ENCODE measurements around the gene BCL2L2.

The BCL2L2 gene

DNA sequence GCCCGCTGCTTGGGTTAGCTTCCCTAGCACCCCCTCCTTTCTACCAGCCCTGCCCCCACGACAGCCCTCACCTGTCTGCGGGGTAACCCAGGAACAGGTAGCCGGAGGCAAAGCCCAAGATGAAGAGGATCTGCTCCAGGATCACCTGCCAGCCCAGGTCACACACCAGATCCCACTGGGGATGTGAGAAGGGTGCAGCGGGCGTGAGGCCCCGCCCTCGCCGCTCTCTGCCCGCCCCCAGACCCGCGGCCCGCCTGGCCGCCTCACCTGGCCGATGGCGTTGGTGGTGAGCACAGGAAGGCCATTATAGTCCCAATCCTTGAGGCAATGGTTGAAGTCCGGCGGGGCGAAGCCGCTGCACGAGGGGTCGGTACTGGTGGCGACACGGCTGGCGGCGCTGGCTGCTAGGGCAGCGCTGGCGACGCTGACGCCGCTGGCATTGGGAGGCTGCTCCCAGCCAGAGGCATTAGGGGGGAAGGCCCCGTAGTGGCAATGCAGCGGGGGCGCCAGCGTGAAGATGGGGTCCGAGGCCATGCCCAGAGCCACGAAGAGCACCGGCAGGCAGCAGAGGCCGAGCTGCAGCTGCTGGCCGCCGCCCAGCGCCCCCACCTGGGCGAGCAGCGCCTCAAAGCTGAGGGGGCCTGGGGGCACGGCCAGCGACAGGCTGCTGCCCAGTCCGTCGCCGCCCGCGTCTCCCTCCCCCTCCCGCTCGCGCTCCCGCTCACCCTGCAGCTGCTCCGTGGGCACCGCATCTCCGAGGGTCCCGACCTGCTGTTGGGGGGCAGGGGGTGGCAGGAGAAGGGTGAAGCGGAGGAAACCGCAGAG, 45.3 kb downstream of the BCL2L2 start:
- no peak for DNase-seq (ENCODE audit: low read depth, low spot score)
- H3K27ac ChIP-seq = no peak overlapping the region

DNA sequence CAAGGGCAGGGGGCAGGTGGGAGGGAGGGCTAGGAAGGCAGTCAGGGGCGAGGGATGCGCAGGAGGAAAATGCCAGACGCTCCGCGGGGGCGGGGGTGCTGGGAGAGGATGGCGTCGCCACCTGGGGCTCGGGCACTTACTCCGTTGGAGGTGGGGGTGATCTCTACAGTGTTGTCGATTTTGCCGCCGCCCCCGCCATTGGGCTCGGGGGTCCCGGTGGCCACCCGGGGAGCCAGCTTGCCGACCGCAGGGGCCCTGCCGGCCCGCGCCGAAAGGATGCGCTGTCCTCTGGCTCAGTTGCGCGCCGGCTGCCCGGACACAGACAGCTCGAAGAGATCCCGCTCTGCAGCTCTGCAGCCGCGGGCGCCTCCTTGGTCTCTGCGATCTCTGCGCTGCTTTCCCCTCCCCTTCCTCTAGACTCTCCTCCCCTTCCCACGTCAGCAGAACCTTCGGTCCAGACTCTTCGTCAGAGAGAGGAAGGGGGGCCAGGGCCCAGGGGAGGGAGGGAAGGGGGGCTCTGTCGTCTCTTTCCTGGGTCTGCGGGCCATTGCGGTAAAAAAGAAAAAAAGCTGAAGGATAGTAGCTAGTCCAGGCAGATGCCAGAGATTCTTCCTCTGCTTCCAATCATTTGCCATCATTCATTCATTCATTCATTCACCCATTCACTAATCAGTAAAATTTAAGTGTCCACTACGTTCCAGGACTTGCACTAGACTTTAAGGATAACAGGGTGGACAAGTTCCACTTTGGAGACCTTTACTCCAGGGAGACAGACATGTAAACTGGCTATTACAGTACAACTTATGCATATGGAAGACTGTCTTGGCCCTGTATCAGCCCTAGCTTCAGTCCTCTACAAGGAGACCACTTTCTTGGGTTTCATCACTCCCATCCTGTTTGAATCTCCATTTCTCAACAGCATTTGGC, 46.1 kb downstream of the BCL2L2 start, which contains the start of gene SLC22A17:
Gene SLC22A17 (minus strand): TSS at position 382 of the 927 bp plus-strand sequence.
- no peak within 1 kb of the TSS for H3K27ac ChIP-seq
- DNase-seq (ENCODE audit: low read depth, low spot score) = peak; percentile 31

DNA sequence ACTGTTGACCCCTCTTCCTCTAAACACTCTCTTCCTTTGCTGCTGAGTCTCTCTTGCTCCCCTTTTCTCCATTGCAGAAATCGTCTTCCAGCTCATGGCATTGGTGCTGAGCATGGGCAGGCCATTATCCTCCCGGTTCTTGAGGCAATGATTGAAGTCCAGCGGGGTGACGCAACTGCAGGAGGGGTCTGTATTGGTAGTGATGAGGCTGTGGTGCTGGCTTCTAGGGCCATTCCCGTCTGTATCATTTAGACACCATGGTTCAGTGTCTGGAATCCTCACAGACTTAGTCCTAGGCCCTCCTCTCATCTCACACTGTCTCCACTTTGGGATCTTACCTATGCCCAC, 46.8 kb downstream of the BCL2L2 start:
- no peak for DNase-seq (ENCODE audit: low read depth, low spot score)
- no peak overlapping the region for H3K27ac ChIP-seq

DNA sequence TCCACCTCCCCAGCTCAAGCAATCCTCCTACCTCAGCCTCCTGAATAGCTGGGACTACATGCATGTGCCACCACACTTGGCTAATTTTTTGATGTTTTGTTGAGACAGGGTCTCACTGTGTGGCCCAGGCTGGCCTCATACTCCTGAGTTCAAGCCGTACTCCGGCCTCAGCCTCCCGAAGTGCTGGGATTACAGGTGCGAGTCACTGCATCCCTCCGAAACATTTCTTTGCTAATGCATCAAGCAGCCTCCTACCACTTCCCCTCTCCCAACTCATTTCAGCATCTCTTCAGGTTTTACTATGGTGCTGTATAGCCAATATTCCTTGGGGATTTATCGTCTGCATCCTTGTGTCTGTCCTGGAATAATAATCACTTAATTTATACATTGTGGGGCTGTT, 48.4 kb downstream of the BCL2L2 start:
- H3K27ac ChIP-seq = no peak overlapping the region
- DNase-seq (ENCODE audit: low read depth, low spot score) = no peak

DNA sequence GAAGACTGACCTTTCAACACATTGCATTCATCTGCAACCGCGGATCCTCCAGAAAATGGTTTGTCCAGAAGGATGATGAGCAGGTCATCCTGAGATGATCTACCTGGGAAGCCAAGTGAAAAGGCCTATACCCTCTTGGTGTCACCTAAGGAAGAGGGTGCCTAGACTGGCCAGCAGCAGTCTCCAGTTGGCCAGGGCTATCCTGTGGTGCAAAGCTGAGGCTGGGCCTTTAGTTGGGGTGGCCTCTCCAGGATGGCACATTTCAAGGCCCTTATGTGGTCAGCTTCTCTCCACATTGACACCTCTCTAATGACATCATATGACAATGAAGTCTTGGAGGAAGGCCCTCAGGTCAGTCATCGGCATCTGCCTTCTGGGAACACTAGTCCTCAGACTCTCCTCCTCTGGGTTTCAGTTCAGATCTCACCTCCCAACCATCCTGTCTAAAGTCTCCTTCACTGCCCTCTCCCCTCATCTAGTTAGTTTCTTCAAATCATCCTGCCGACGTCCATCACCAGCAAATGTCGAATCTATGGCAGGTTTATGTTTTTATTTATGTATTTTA, 49.3 kb downstream of the BCL2L2 start:
- DNase-seq (ENCODE audit: low read depth, low spot score) = no peak
- no peak overlapping the region for H3K27ac ChIP-seq

DNA sequence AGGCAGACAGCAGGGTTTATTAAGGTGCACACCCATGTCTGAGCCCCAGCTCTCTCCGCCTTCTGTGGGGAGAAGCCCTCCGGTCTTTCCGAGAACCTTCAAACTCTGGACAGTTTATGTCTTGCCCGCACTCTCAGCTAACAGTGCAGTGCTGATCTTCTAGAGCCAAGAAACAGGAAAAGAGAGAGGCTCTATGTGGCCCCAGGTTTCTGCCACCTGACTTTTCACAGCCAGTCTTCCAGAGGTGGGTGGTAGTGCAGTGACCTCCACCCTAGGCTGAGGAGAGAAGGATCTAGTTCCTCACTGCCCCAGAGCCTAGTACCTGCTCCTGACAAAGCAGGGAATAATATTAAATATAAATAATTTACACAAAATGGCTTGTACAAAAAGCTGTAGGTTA, 50.0 kb downstream of the BCL2L2 start:
- H3K27ac ChIP-seq = no peak overlapping the region
- no peak for DNase-seq (ENCODE audit: low read depth, low spot score)

DNA sequence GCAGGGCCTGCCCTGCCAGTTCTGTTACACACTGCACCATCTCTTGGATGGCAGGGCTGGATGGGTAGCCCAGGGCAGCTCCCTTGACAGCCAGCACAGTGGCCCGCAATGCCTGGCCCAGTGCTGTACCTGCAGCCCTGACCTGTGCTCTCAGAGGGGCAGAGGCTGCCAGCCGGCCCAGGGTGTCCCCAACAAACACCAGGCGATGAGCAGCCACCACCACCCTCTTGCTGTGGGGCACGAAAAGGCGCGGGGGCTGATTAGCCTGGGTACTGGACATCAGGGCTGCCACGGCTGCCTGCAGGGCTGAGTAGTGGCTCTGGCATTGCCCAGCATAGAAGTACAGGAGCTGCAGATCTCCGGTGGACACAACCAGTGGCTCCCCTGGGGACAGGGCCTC, 50.6 kb downstream of the BCL2L2 start:
- H3K27ac ChIP-seq = no peak overlapping the region
- DNase-seq (ENCODE audit: low read depth, low spot score) = no peak

DNA sequence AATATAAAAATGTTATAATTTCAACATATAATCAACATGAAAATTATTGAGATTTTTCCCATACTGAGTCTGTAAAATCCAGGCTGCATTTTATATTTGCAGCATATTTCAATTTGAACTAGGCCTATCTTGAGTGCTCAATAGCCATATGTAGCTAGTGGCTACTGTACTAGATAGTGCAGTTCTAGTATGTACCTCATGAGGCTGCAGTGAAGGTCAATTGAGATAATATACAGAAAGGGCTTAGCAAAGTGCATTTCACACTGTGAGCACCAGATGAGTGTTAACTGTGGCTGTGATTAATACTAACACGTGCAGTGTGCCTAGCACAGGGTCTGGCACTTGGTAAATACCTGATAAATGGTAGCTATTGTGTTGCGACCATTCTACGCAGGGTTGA, 51.4 kb downstream of the BCL2L2 start:
- no peak for DNase-seq (ENCODE audit: low read depth, low spot score)
- no peak overlapping the region for H3K27ac ChIP-seq

DNA sequence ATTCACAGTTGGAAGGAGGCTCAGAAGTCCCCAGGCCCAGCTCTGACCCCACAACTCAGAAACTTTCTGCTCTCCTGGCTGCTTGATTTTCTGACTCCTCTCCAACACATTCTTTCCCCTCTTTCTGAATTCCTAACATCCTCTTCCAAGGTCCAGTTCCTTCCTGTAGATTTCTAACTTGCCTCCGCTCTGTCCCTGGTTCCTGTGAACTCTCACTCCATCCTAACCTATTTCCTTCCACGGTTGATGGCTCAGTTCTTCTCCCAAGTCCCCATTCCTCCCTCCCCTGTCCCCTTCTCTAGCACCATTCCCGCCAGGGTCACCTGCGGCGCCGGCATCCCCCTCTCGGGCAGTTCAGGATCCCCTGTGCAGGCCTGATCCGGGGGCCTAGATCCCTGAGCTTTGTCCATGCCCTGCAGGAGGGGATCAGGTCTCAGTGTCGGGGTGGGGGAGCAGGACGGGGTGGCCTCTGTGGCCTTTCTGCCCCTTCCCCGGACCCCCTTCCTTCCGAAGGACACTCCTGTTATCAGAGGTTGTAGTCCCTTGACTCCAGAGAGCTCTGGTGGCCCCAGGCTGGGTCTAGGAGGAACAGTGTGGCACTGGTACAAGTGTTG, 52.0 kb downstream of the BCL2L2 start:
- H3K27ac ChIP-seq = no peak overlapping the region
- no peak for DNase-seq (ENCODE audit: low read depth, low spot score)

DNA sequence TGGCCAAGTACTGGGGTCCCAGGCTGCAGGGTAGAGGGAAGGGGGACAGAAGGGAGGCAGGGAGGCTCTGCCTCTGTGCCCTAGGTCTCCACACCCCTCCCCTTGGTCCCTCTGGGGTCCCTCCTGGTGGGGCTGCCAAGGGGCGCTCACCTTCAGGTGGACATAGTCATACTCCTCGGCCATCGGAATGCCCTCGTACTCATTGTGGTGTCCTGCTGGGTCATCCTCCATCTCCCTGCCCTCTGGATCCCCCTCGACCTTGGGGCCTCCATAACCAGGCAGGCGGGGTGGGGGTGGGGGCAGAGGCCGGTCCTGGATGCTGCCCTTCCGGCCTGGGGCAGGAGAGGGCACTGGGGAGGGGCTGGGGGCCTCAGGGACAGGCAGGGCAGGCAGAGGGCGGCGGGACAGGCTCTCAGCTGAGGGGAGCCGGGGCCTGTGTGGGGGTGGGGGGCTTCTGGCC, 52.6 kb downstream of the BCL2L2 start:
- no peak for DNase-seq (ENCODE audit: low read depth, low spot score)
- H3K27ac ChIP-seq = no peak overlapping the region

DNA sequence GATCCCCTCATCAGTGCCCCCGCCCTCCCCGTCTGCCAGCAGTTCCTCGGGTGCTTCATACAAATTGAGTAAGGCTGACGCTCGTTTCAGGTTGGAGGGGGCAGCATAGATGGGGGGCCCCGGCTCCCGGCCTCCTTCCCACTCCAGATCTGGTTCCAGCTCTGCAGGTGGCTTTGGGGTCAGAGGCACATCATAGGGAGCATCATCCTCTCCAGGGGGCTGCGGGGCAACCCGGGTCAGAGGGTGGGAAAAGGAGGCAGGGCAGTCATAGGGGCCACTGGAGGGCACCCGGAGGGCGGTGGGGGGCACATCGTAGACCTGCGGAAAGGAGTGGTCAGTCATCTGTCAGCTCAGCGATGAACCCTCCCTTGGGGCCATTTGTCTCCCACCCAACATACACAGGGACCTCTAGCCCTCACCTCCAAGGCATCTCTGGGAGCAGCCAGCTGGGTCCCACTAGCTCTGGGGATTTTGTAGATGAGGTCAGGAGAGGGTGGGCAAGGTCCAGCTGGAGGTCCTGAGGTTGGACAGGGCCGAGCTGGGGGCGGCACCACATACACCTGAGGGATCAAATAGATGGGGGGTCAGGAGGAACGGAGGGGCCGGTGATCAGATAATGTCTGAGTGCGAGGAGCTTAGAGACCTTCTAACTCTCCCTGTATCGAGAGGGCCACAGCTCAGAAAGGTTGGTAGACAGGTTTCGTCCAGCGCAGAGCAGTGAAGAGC, 53.3 kb downstream of the BCL2L2 start:
- H3K27ac ChIP-seq = no peak overlapping the region
- DNase-seq (ENCODE audit: low read depth, low spot score) = no peak

DNA sequence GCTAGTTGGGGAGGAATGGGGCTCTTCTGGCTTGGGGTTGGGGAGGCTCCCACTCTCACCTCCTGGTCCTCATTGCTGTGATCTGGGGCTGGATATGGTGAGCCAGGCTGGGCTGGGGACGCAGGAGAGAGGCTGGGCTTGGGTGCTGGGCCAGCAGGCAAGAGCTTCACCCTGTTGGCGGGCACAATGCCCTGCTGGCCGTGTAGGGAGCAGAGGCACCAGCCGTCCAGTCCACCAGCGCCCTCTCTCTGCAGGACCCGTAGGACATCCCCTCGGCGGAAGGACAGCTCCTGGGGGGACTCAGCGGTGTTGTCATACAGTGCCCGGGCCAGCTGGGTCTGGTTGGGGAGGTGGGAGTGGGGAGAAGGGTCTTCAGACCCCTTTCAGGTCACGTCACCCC, 53.9 kb downstream of the BCL2L2 start:
- DNase-seq (ENCODE audit: low read depth, low spot score) = no peak
- H3K27ac ChIP-seq = no peak overlapping the region

DNA sequence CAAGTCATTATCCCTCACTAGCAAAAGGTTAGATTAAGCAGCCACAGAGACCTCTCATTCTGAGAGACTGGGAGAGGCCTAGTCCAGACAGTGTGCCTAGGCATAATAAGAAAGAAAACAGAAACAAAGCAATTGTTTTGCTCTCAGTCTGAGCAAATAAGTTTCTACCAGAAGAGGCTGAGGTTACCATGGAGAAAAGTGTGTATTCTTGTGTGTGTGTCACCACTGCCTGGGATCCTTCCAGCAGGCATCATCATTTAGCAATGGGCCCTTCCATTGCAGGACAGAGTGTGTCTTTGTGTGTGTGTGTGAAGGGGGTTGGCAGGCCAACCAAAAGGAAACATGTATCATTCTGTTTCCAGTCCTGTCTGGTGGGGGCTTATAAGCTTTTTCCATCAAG, 54.7 kb downstream of the BCL2L2 start:
- H3K27ac ChIP-seq = no peak overlapping the region
- DNase-seq (ENCODE audit: low read depth, low spot score) = no peak

All from epithelial cell of prostate (primary cell).